Measurements from ENCODE around the gene ZBTB7A.

Gene ZBTB7A

DNA sequence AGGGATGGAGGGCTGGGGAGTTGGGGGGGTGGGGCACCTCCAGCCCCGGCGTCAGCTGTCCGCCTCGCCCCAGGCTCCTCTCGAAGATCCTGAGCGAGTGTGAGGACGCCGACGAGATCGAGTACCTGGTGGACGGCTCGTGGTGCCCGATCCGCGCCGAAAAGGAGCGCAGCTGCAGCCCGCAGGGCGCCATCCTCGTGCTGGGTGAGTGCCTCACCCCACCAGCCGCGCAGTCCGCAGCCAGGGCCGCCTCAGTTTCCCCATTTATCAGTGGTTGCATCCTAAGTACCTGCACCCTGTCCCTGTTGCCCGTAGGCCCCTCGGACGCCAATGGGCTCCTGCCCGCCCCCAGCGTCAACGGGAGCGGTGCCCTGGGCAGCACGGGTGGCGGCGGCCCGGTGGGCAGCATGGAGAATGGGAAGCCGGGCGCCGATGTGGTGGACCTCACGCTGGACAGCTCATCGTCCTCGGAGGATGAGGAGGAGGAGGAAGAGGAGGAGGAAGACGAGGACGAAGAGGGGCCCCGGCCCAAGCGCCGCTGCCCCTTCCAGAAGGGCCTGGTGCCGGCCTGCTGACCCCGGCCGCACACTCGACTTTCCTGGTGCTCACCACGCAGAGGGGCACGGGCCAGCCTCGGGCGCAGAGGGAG lies 29.3 kb downstream of the ZBTB7A start:
- TF ChIP-seq, protein P1, sequence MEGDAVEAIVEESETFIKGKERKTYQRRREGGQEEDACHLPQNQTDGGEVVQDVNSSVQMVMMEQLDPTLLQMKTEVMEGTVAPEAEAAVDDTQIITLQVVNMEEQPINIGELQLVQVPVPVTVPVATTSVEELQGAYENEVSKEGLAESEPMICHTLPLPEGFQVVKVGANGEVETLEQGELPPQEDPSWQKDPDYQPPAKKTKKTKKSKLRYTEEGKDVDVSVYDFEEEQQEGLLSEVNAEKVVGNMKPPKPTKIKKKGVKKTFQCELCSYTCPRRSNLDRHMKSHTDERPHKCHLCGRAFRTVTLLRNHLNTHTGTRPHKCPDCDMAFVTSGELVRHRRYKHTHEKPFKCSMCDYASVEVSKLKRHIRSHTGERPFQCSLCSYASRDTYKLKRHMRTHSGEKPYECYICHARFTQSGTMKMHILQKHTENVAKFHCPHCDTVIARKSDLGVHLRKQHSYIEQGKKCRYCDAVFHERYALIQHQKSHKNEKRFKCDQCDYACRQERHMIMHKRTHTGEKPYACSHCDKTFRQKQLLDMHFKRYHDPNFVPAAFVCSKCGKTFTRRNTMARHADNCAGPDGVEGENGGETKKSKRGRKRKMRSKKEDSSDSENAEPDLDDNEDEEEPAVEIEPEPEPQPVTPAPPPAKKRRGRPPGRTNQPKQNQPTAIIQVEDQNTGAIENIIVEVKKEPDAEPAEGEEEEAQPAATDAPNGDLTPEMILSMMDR (IDR thresholded peaks at IDR 0.05; ENCODE audit: low read depth, low read length), result no peak
- no peak for DNase-seq (ENCODE audit: extremely low read depth, low read depth)

DNA sequence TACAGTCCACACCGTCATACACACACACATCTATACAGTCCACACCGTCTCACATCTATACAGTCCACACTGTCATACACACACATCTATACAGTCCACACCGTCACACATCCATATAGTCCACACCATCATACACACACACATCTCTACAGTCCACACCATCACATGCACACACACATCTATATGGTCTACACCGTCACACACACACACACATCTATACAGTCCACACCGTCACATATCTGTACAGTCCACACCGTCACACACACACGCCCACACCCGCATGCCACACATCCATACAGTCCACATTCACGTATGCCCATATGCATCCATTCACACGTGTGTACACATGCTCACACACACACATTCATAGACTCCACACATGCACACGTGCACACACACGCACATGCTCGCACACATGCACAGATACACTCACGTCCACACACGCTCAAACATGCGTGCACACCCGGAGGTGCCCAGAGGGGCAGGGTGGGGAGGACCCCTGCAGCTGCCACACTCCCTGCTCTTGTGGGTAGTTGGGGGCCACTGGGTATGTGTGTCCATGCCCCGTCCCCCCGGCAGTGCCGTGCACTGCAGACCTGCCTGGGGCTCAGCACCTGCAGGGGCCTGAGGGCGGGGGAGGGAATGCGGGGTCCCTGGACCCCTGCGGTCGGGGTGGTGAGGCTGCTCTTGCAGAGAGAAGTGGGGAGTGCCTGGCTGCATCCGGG lies 30.0 kb downstream of the ZBTB7A start:
- DNase-seq (ENCODE audit: extremely low read depth, low read depth), result no peak
- TF ChIP-seq, protein P1 (IDR thresholded peaks at IDR 0.05; ENCODE audit: low read depth, low read length), result no peak

DNA sequence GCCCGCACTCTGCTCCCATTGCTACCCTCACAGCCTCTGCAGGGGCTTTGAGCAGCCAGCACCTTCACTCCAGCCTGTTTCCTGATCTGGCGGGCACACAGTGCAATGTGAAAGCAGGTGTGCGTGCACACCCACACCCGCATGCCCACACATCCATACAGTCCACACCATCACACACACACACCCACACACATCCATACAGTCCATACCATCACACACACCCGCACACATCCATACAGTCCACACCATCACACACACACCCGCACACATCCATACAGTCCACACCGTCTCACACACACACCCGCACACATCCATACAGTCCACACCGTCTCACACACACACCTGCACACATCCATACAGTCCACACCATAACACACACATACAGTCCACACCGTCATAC lies 31.1 kb downstream of the ZBTB7A start:
- DNase-seq (ENCODE audit: extremely low read depth, low read depth), result no peak
- TF ChIP-seq, protein P1 (IDR thresholded peaks at IDR 0.05; ENCODE audit: low read depth, low read length), result no peak

DNA sequence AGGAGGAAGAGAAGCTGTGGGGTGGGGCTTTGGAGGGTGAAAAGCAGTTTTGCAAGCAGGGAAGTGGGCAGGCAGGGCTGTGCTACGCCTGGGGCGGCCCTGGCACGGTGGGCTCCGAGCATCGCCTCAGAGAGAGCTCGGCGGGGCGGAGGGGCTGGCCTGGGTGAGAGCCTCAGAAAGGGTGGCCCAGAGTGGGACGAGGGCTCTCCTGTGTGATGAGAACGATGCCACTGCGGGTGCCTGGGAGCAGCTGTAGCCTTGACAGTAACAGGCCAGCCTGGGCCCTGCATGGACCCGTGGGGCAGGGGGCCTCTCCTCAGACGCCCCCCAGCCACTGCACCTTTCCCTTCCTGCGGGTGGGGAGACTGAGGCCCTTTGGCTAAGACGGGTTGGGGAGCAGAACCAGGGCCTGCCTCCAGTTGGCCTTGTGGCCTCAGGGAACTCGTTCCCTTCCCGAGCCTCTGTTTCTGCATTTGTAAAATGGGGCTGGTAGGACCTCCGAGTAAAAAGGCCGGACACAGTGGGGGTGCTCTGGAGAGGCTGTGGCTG lies 31.6 kb downstream of the ZBTB7A start:
- TF ChIP-seq, protein P1 (IDR thresholded peaks at IDR 0.05; ENCODE audit: low read depth, low read length), result no peak
- DNase-seq (ENCODE audit: extremely low read depth, low read depth), result no peak

DNA sequence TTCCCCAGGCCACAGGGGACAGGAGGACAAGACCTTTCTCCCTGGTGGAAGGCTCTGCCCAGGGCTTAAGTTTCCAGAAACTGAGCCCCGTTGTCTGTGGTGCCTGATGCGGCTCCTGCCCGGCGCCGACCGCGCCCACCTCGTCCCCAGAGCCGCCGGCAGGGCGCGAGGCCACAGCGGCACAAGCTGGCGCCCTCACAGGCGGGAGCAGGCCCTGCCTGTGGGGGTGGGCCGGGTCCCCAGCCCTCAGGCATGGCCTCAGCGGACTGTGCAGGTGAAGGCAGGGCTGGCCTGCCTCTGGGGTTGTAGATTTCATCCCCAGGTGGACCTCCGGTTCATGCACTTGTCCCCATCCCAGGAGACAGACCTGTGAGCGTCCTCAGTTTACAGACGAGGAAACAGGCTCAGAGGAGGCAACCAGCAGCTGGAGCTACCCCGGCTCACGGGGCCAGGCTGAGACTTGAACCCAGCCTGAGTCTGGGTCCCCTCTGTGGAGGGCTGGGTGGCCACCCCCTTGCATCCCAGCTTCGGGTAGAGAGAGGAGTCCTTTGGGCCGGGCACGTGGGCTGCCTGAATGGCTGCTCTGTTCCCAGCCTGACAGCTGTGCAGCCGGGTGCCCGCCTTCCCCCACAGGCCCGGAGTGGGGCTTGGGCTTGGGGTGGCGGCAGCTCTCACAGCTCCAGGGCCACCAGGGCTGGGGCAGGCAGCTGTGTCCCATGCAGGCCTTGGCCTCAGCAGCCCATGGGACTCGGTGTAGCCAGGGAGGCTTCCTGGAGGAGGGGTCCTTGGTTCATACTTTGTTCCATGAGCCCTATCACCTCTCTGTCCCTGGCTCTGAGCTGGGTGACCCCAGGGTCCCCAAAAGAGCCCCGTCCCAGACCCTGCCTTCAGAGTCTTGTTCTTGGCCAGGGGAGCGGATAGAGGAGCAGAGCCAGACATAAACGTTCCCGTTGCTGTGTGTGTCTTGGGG lies 32.4 kb downstream of the ZBTB7A start:
- no peak for DNase-seq (ENCODE audit: extremely low read depth, low read depth)
- TF ChIP-seq, protein P1 (IDR thresholded peaks at IDR 0.05; ENCODE audit: low read depth, low read length), result no peak

DNA sequence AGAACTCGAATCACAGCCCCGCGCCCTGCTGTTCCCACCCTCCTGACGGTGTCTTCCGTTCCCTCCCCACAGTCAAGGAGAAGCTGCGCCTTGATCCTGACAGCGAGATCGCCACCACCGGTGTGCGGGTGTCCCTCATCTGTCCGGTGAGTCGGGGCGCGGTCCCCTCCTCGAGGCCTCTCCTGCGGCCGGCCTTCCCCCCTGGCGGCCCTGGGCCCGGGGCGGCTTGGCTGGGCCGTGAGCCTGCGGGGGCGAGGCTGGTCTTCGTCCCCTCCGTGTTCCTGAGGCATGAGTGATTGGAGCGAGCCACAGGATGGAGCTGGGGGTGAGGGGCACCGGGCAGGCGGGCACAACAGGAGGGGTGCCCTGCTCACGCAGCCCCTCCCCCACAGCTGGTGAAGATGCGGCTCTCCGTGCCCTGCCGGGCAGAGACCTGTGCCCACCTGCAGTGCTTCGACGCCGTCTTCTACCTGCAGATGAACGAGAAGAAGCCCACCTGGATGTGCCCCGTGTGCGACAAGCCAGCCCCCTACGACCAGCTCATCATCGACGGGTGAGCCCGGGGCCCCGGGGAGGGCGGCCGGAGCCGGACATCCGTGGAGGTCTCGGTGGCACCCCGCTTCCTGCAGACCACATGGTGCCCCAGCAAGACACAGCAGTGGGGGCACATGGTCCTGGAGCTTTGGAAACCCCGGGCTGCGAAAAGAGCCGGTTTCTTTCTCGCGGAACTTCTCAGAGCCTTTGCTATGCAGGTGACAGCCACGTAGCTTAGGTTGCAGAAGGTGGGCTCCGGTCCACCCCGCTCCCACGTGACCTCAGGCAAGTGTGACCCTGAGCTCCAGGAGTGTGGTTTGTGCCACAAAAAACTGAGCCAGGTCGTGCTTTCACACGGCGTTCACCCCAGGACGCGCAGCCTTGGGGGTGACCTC lies 33.4 kb downstream of the ZBTB7A start:
- TF ChIP-seq, protein P1 (IDR thresholded peaks at IDR 0.05; ENCODE audit: low read depth, low read length), result no peak
- no peak for DNase-seq (ENCODE audit: extremely low read depth, low read depth)
